GM18951 (cell line): ENCODE data around the gene ANKRD29.

Source experiments
- POLR2A ChIP-seq: IDR thresholded peaks from 4 replicates; pipeline ENCODE4 v1.6.1; 2011; ENCODE audit warnings: mild to moderate bottlenecking; ENCODE audit not compliant: insufficient read length, insufficient read depth; ENCODE audit errors: extremely low read depth
- in situ Hi-C: fragments of 300-500 bp; cut with MboI; formaldehyde crosslinking; loops from one replicate; pipeline ENCODE4 v1.12.0; 2022; ENCODE audit warnings: low sequenced_read_pairs, mixed read lengths, inconsistent platforms; ENCODE audit not compliant: unreplicated experiment

ANKRD29 gene

GRCh38 chr18:23694637-23695430 lies 32.1 kb upstream of the ANKRD29 start:
- in situ Hi-C loops, result no loop called here
- TF ChIP-seq POLR2A, result no peak

DNA sequence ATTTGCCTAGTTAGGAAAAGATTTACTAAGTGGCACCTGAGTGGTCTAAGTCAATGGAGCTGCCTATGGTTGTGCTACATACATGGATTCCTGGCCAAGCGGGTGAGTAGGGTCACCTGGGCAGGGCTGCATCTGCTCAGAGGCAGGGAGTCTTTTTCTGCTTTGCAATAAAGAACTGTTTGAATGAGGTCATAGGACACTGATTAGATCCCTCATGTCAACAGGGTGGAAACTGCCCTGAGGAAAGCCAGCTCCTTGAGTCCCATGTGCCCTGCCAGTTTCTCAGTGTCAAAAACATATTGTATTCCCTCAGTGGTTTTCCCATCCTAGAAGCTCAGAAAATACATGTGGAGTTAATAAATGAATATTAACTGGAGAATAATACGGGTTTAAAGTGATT lies 31.1 kb upstream of the ANKRD29 start:
- in situ Hi-C loops, result no loop called here
- no peak for TF ChIP-seq POLR2A

DNA sequence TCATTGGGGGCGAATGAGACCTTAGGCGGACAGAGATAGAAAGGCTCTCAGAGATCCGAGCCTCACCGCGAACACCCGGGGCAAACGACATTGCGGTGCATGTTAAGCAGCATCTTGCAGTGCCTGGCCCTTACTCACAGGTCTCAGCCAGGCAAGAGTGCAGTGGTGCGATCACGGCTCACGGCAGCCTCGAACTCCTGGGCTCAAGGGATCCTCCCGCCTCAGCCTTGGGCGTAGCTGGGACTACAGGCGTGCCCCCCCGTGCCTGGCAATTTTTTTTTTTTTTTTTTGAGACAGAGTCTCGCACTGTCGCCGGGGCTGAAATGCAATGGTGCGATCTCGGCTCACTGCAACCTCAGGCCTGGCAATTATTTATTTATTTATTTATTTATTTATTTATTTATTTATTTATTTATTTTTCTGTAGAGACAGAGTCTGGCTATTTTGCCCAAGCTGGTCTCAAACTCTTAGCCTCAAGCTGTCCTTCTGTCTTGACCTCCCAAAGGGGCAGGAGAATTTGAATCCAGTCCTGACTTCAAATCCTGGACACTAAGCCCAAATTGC lies 27.9 kb upstream of the ANKRD29 start:
- no peak for TF ChIP-seq POLR2A
- in situ Hi-C loops, result no loop called here

- no peak for TF ChIP-seq POLR2A
- in situ Hi-C loops, result no loop called here
Measured at GRCh38 chr18:23689616-23690504, 27.1 kb upstream of the ANKRD29 start.

GRCh38 chr18:23689031-23689615 lies 26.4 kb upstream of the ANKRD29 start, which contains the start of gene LAMA3:
Gene LAMA3 (plus strand): TSS chr18:23689453. CDS start chr18:23689684, 231 bp downstream.
- TF ChIP-seq POLR2A, result no peak
- in situ Hi-C loops, result no loop called here

DNA sequence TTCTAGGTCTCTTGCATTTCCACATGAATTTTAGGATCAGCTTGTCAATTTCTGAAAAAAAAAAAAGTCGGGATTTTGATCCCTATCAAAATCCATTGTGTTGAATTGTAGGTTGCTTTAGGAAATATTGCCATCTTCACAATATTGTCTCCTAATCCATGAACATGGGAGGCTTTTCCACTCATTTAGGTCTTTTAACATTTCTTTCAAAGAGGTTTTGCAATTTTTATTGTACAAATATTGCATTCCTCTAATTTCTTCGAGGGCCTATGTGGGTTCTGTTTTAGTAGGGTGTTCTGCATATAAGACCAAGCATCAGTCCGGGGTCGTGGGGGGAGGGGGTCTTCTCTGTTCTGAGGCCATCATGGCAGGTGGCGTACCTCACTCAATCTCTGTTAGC lies 25.8 kb upstream of the ANKRD29 start:
- TF ChIP-seq POLR2A, result no peak
- in situ Hi-C loops, result no loop called here

- in situ Hi-C loops, result no loop called here
- TF ChIP-seq POLR2A, result no peak
Measured at GRCh38 chr18:23684515-23685197, 21.9 kb upstream of the ANKRD29 start.

DNA sequence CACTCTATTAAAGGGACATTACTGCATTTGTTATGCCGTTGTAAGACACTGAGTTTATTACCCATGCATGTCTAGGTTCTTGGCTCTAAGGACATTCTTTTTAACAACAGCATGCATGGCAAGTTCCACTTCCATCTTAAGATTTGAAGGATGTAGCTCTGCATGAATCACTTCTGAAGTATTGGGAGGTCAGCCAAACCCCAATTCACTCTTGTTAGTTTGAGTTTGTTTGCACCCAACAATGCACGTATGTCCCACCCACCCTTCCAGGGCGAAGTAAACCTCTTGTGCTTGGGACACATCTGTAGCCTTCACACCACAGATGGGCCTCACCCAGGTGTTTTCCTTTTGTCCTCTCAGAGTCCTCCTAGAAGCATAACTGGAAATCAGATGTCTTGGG lies 21.0 kb upstream of the ANKRD29 start:
- in situ Hi-C loops, result no loop called here
- TF ChIP-seq POLR2A, result no peak

GRCh38 chr18:23683155-23683554 lies 20.4 kb upstream of the ANKRD29 start:
- in situ Hi-C loops, result no loop called here
- TF ChIP-seq POLR2A, result no peak

DNA sequence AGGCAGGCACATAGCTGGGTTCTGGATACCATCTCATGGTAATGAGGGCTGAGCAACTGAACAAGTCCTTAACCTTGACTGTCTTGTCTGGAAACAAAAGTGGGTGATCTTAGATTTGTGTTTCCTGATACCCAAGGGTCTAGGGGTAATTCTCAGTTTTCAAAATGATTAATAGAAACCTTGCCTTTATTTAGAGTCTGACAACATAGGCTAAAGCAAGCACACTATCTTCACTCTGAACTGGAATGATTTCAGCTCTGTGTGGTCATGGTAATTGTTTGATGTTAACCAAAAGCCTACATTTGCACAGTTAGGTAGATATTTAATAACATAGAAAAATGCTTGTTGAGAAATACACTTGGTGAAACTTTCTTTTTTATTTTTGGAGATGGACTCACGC lies 19.8 kb upstream of the ANKRD29 start:
- in situ Hi-C loops, result no loop called here
- no peak for TF ChIP-seq POLR2A

DNA sequence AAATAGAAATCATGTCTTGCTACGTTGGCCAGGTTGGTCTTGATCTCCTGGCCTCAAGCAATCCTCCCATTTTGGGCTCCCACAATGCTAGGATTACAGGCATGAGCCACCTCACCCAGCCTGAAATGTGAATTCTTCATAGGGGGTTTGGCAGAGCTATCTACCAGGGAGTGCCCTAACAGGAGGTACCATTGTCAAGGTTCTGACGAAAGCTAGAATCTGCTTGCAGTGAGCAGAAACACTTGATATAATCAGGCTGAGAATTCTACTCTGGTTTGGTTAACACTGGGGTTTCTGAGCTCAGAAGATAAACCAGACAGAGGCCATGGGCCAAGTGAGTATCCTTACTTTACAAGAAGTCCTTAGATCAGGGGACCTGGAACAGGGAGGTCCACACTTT lies 19.3 kb upstream of the ANKRD29 start:
- in situ Hi-C loops, result no loop called here
- no peak for TF ChIP-seq POLR2A

GRCh38 chr18:23675896-23676295 lies 13.2 kb upstream of the ANKRD29 start:
- TF ChIP-seq POLR2A, result no peak
- in situ Hi-C loops, result no loop called here

DNA sequence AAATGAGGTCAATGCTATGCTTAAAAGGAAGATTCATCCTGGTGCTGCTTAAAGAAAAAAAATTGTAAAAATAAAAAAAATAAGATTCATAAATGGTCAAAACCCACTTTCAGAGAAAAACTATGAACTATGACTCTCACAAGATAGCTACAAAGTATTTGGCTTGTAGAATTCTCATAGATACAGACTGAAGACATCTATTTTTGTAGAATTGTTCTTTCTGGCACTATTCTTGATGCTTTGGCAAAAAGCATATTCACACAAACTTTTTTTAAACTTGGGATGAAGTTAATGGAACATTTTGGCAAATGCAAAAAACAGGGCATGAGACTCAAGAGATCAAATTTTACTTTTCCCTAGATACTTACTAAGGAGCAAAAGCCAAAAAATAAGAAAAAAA lies 12.5 kb upstream of the ANKRD29 start:
- no peak for TF ChIP-seq POLR2A

GRCh38 chr18:23673725-23674124 lies 11.0 kb upstream of the ANKRD29 start:
- in situ Hi-C loops, result no loop called here
- no peak for TF ChIP-seq POLR2A

More for the DNA sequence above, 12.5 kb upstream of the ANKRD29 start:
- in situ Hi-C loops, result no loop called here
